Esophagus muscularis mucosa (tissue), 4 donors: Measurements from ENCODE around the gene CMPK2. TPM values are rescaled to one million over a fixed set of nuclear protein-coding genes. Genes with fewer than 3 reads are reported as not detected.

Experiments used
- DNase-seq: peaks from one replicate; pipeline ENCODE4 v3.0.0-alpha.2; 2017; ENCODE audit errors: extremely low spot score
- H3K27ac ChIP-seq, 4 donors: fragments of 200-600 bp; sonication (generic); replicated peaks in 1 of 4; 1 replicate in 3 of 4; 2 replicates in 1 of 4; pipeline ENCODE4 v1.5.1; 2016 to 2019; ENCODE audit warnings: mild to moderate bottlenecking in 1 of 4
- H3K27me3 ChIP-seq, 4 donors: fragments of 200-600 bp; sonication (generic); one replicate each; pipeline versions ENCODE4 v1.5.1 to v1.6.0; 2016 to 2019
- H3K36me3 ChIP-seq, 4 donors: fragments of 200-600 bp; sonication (generic); one replicate each; pipeline ENCODE4 v1.5.1; 2016 to 2019
- H3K4me1 ChIP-seq, 4 donors: fragments of 200-600 bp; sonication (generic); one replicate each; pipeline ENCODE4 v1.5.1; 2016 to 2019
- H3K4me3 ChIP-seq, 4 donors: fragments of 200-600 bp; sonication (generic); 1 replicate in 2 of 4; 2 replicates in 2 of 4; pipeline ENCODE4 v1.5.1; 2016 to 2019; ENCODE audit warnings: mild to moderate bottlenecking in 4 of 4, moderate library complexity in 1 of 4
- H3K9me3 ChIP-seq, 4 donors: fragments of 200-600 bp; sonication (generic); 1 replicate in 3 of 4; 2 replicates in 1 of 4; pipeline ENCODE4 v1.5.1; 2016 to 2019
- CTCF ChIP-seq, 3 experiments: fragments of 200-600 bp in 2 of 3; fragments of 450-650 bp in 1 of 3; sonication (generic) in 2 of 3; IDR thresholded peaks; one replicate each; pipeline ENCODE4 v1.5.1; 2017 to 2019; ENCODE audit warnings: antibody characterized with exemption in 3 of 3, mild to moderate bottlenecking in 2 of 3, moderate library complexity in 1 of 3
- EP300 ChIP-seq: sonication (generic); formaldehyde crosslinking; IDR thresholded peaks from one replicate; pipeline ENCODE4 v1.6.1; 2017; ENCODE audit warnings: antibody characterized with exemption
- POLR2A ChIP-seq: fragments of 450-650 bp; IDR thresholded peaks from one replicate; pipeline ENCODE4 v1.6.1; 2017; ENCODE audit warnings: antibody characterized with exemption, moderate library complexity, mild to moderate bottlenecking, low read depth
- POLR2AphosphoS5 ChIP-seq, 2 donors: sonication (generic); formaldehyde crosslinking; IDR thresholded peaks; one replicate each; pipeline ENCODE4 v1.6.1; 2017; ENCODE audit warnings: antibody characterized with exemption in 2 of 2
- WGBS: methylation state at CpG from one replicate; pipeline ENCODE4 v1.1.5; 2018; 5-methylcytosine and 5-hydroxymethylcytosine counted together
- intact Hi-C: fragments of 100-400 bp; cut with DNase I; formaldehyde crosslinking; loops from one replicate; pipeline ENCODE4 v1.15.1; 2023
- total RNA-seq, 4 donors: library from RNA; depleted of rRNA; stranded (reverse); fragments of >200 nt; gene quantifications; one replicate each; pipeline versions ENCODE4 v1.1.0 to v1.2.1, GENCODE V29; 2016

Gene CMPK2
- total RNA-seq, 4 donors from 2014 or later, result 3.3 to 8.3 (median 5.8) TPM

GRCh38 chr2:6818012-6818411 lies 47.7 kb downstream of the CMPK2 start:
- Histone ChIP-seq H3K9me3 (no peaks in the 10 kb centered on the region), H3K27ac (no peak overlapping the region), H3K36me3 (no peaks in the 10 kb centered on the region), H3K4me1 (no peaks in the 10 kb centered on the region), H3K27me3 (peaks cover 0 to 9% (median 0%) of the 10 kb centered on the region in 4 donors), H3K4me3 (no peak overlapping the region)
- 84% methylated on average over 5 of the region's 5 CpGs for WGBS
- intact Hi-C loops, result no loop called here
- peak; percentile 37 for DNase-seq
- TF ChIP-seq EP300 (no peak), POLR2A (no peak), CTCF (IDR thresholded peaks at IDR 0.05) (no peak), POLR2AphosphoS5 (IDR thresholded peaks at IDR 0.05) (no peak)

DNA sequence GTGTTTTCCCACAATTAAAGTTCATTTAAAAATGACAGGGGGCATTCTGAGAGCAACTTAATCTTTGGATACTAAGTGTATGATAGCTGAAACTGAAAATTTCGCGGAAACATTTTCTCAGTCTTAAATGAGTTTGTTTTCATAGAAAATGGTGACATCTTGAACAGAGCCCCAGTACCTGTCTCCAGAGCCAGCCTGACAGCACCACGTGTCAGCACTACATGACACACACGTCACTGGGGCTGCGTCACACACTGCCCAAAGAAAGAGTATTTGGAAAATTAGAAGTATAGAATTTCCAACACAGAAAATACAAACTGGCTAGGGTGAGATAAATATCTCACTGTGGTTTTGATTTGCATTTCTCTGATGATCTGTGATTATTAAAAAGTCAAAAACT lies 50.8 kb downstream of the CMPK2 start:
- intact Hi-C loops, result no loop called here
- H3K4me1 ChIP-seq, result no peaks in the 10 kb centered on the region
- no peaks in the 10 kb centered on the region for H3K9me3 ChIP-seq
- no peak overlapping the region for H3K4me3 ChIP-seq
- no peak overlapping the region for H3K27ac ChIP-seq
- peaks cover 0 to 15% (median 0%) of the 10 kb centered on the region in 4 donors for H3K27me3 ChIP-seq
- no peak for DNase-seq
- TF ChIP-seq CTCF (IDR thresholded peaks at IDR 0.05) (no peak), POLR2A (no peak), EP300 (no peak), POLR2AphosphoS5 (IDR thresholded peaks at IDR 0.05) (no peak)
- no peaks in the 10 kb centered on the region for H3K36me3 ChIP-seq
- WGBS, result 90% methylated on average over 5 of the region's 5 CpGs

- 85% methylated on average over 10 of the region's 10 CpGs for WGBS
- H3K27ac ChIP-seq, result no peak overlapping the region
- H3K36me3 ChIP-seq, result no peaks in the 10 kb centered on the region
- H3K4me3 ChIP-seq, result no peak overlapping the region
- no peaks in the 10 kb centered on the region for H3K9me3 ChIP-seq
- TF ChIP-seq POLR2AphosphoS5 (IDR thresholded peaks at IDR 0.05), result no peak
- no peak for TF ChIP-seq POLR2A
- TF ChIP-seq EP300, result no peak
- no peak for TF ChIP-seq CTCF (IDR thresholded peaks at IDR 0.05)
- DNase-seq, result peak; percentile 74
- intact Hi-C loops, result no loop called here
- H3K4me1 ChIP-seq, result no peaks in the 10 kb centered on the region
- H3K27me3 ChIP-seq, result peaks cover 0 to 15% (median 0%) of the 10 kb centered on the region in 4 donors
Observed at GRCh38 chr2:6814312-6814711, 51.4 kb downstream of the CMPK2 start.

DNA sequence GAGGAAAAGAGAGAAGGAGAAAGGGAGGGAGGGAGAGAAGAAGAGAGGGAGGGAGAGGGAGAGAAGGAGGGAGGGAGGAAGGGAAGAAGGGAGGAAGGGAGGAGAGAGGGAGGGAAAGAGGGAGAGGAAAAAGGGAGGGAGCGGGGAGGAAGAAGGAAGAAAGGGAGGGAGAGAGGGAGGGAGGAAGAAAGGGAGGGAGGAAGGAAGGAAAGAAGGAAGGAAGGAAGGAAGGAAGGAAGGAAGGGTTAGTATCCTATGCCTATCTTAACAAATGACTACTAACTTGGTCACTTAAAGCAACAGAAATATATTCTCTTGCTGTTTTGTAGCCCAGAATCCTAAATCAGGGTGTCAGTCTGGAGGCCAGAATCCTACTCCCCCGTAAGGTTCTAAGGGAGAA lies 52.1 kb downstream of the CMPK2 start:
- no peak for TF ChIP-seq POLR2A
- Histone ChIP-seq H3K36me3 (no peaks in the 10 kb centered on the region), H3K9me3 (no peaks in the 10 kb centered on the region), H3K4me1 (no peaks in the 10 kb centered on the region), H3K27me3 (peaks cover 0 to 22% (median 0%) of the 10 kb centered on the region in 4 donors), H3K27ac (no peak overlapping the region), H3K4me3 (no peak overlapping the region)
- WGBS, result 98% methylated on average over 2 of the region's 2 CpGs
- DNase-seq, result peak; percentile 66
- intact Hi-C loops, result no loop called here

DNA sequence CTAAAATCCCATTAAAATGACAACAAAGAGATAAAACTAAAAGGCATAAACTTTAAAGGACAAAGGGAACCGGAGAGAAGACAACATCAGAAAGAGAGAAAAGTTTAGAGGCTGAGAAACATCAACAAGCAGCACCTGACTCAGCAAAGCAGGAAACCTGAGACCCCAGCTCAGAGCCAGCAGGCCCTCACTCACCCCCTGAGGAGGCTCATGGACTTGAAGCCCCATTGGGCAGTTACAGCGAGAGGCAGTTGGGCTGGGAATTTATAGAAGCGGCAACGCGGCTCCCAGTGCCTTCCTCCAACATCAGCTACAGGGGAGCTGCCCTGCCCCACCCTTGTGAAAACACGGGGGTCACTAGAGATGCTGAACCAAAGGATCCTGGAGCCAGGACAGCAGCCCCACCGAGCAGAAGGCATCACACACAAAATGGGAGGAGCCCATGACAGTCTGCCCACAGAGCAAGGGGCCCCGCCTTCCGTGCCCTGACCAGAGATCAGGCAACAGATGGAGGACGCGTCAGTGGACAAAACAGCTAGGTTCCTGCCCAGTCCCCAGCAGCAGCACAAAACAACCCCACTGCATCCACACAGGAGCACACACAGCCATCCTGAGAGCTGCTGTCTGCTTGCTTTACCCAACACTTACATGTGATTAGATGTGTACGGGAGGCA lies 52.7 kb downstream of the CMPK2 start:
- intact Hi-C loops, result no loop called here
- Histone ChIP-seq H3K4me3 (no peak overlapping the region), H3K27me3 (peaks cover 0 to 22% (median 0%) of the 10 kb centered on the region in 4 donors), H3K9me3 (no peaks in the 10 kb centered on the region), H3K36me3 (no peaks in the 10 kb centered on the region), H3K4me1 (no peaks in the 10 kb centered on the region), H3K27ac (no peak overlapping the region)
- TF ChIP-seq EP300 (no peak), POLR2AphosphoS5 (IDR thresholded peaks at IDR 0.05) (no peak), CTCF (IDR thresholded peaks at IDR 0.05) (no peak), POLR2A (no peak)
- WGBS, result 82% methylated on average over 8 of the region's 12 CpGs
- peak; percentile 77 for DNase-seq
